ENCODE measurements around the gene MYH13. TPM values are rescaled to one million over a fixed set of nuclear protein-coding genes. Genes with fewer than 3 reads are reported as not detected.

Gene MYH13
- total RNA-seq, 1 donor from 2014 or later = not detected

DNA sequence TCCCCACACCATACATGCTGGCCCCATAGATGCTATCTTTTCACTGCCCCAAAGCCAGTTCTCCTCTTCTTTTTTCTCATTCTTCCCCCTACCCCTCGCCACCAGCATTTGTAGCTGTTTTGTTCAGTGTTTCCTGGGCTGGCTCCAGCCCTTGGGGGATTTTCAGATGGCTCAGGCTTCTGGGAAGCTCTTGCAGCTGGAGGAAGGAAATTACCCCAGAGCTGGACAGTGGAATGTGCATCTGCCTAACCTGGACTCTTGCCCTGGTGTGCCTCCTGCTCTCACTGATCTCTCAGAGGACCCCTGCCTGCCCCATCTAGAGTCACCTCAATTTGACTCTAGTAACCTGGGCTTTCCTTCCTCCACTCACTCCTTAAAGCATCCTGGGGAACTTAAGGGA, 82.8 kb downstream of the MYH13 start:
- Histone ChIP-seq H3K4me3 (no peak overlapping the region), H3K27me3 (ENCODE audit: low read depth) (peaks cover 69% of the 10 kb centered on the region), H3K36me3 (no peaks in the 10 kb centered on the region), H3K9me3 (replicated peaks) (no peaks in the 10 kb centered on the region), H3K4me1 (no peaks in the 10 kb centered on the region), H3K27ac (replicated peaks) (peak overlapping the region; percentile 50)
- TF ChIP-seq, protein P1, sequence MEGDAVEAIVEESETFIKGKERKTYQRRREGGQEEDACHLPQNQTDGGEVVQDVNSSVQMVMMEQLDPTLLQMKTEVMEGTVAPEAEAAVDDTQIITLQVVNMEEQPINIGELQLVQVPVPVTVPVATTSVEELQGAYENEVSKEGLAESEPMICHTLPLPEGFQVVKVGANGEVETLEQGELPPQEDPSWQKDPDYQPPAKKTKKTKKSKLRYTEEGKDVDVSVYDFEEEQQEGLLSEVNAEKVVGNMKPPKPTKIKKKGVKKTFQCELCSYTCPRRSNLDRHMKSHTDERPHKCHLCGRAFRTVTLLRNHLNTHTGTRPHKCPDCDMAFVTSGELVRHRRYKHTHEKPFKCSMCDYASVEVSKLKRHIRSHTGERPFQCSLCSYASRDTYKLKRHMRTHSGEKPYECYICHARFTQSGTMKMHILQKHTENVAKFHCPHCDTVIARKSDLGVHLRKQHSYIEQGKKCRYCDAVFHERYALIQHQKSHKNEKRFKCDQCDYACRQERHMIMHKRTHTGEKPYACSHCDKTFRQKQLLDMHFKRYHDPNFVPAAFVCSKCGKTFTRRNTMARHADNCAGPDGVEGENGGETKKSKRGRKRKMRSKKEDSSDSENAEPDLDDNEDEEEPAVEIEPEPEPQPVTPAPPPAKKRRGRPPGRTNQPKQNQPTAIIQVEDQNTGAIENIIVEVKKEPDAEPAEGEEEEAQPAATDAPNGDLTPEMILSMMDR (IDR thresholded peaks at IDR 0.05; ENCODE audit: borderline replicate concordance) = no peak
- intact Hi-C loops (cut with micrococcal nuclease) = no loop called here
- DNase-seq = peak; percentile 35

DNA sequence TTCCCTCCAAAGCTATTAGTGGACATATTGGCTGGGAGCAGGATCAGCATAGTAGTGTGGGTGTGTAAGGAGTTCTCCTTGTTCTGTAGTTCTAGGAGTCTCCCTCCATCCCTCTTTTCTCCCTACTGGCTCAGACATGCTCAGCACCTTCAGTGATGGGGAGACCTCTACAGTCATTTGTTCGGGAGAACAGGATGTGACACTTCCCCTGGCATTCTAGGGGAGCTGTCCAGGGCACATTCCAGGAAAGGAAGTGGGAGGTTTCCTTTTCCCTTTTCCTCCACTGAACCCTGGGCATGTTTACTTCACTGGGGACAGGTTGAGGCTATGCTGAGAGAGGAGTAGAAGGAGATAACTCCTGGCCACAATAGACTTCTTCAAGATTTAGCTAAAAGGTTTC, 86.5 kb downstream of the MYH13 start:
- TF ChIP-seq, protein P1 (IDR thresholded peaks at IDR 0.05; ENCODE audit: borderline replicate concordance) = no peak
- Histone ChIP-seq H3K27me3 (ENCODE audit: low read depth) (peaks cover 44% of the 10 kb centered on the region), H3K36me3 (no peaks in the 10 kb centered on the region), H3K27ac (replicated peaks) (no peak overlapping the region), H3K4me3 (no peak overlapping the region), H3K4me1 (no peaks in the 10 kb centered on the region), H3K9me3 (replicated peaks) (peaks cover 4% of the 10 kb centered on the region)
- intact Hi-C loops (cut with micrococcal nuclease) = no loop called here
- no peak for DNase-seq

DNA sequence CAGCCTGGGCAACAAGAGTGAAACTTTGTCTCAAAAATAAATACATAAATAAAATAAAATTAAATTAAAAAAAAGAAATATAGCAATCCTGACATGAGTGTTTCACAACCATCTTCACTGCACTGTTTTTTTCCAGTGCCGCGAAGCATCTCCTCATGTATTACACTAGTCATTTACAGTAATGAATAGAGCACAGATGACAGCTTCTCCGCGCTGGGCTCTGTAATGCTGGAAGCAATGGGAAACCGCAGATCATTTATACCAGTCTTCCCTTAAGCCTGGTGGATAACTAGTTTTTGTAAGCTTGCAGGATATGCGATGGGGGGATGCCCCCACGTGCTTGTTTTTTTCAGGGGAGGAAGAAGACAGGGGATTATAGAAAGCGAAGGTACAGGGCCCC, 86.9 kb downstream of the MYH13 start:
- Histone ChIP-seq H3K4me1 (no peaks in the 10 kb centered on the region), H3K9me3 (replicated peaks) (peaks cover 4% of the 10 kb centered on the region), H3K36me3 (no peaks in the 10 kb centered on the region), H3K27me3 (ENCODE audit: low read depth) (peaks cover 44% of the 10 kb centered on the region), H3K27ac (replicated peaks) (no peak overlapping the region), H3K4me3 (no peak overlapping the region)
- TF ChIP-seq, protein P1 (IDR thresholded peaks at IDR 0.05; ENCODE audit: borderline replicate concordance) = no peak
- intact Hi-C loops (cut with micrococcal nuclease) = no loop called here
- no peak for DNase-seq

- intact Hi-C loops (cut with micrococcal nuclease) = no loop called here
- peaks cover 66% of the 10 kb centered on the region for H3K27me3 ChIP-seq (ENCODE audit: low read depth)
- no peaks in the 10 kb centered on the region for H3K4me1 ChIP-seq
- H3K27ac ChIP-seq (replicated peaks) = no peak overlapping the region
- no peaks in the 10 kb centered on the region for H3K36me3 ChIP-seq
- TF ChIP-seq, protein P1 (IDR thresholded peaks at IDR 0.05; ENCODE audit: borderline replicate concordance) = no peak
- no peak for DNase-seq
- no peak overlapping the region for H3K4me3 ChIP-seq
- peaks cover 4% of the 10 kb centered on the region for H3K9me3 ChIP-seq (replicated peaks)
Observed at GRCh38 chr17:10280068-10280467, 92.7 kb downstream of the MYH13 start.

- intact Hi-C loops (cut with micrococcal nuclease) = no loop called here
- Histone ChIP-seq H3K9me3 (replicated peaks) (peaks cover 4% of the 10 kb centered on the region), H3K4me1 (no peaks in the 10 kb centered on the region), H3K27me3 (ENCODE audit: low read depth) (peaks cover 73% of the 10 kb centered on the region), H3K36me3 (no peaks in the 10 kb centered on the region), H3K27ac (replicated peaks) (no peak overlapping the region), H3K4me3 (peak overlapping the region; percentile 32)
- no peak for DNase-seq
- TF ChIP-seq, protein P1 (IDR thresholded peaks at IDR 0.05; ENCODE audit: borderline replicate concordance) = no peak
Observed at GRCh38 chr17:10278218-10278617, 94.6 kb downstream of the MYH13 start.

- peaks cover 82% of the 10 kb centered on the region for H3K27me3 ChIP-seq (ENCODE audit: low read depth)
- H3K9me3 ChIP-seq (replicated peaks) = peaks cover under 1% of the 10 kb centered on the region
- no peaks in the 10 kb centered on the region for H3K4me1 ChIP-seq
- H3K36me3 ChIP-seq = no peaks in the 10 kb centered on the region
- H3K27ac ChIP-seq (replicated peaks) = no peak overlapping the region
- DNase-seq = no peak
- no peak overlapping the region for H3K4me3 ChIP-seq
- TF ChIP-seq, protein P1 (IDR thresholded peaks at IDR 0.05; ENCODE audit: borderline replicate concordance) = no peak
- intact Hi-C loops (cut with micrococcal nuclease) = no loop called here
Observed at GRCh38 chr17:10276436-10276835, 96.4 kb downstream of the MYH13 start.

All from left ventricle myocardium inferior (tissue), 1 donor.